ENCODE data around the gene TMPRSS3. TPM values are rescaled to one million over a fixed set of nuclear protein-coding genes. Genes with fewer than 3 reads are reported as not detected.
A peak's percentile ranks its signal among the peaks of the same experiment; 100 is the strongest.

TMPRSS3 gene
- total and polyA plus RNA-seq, 10 donors = 0.22 to 6.0 (median 0.70) TPM; not detected in 1

GRCh38 chr21:42331660-42332059 is 64.2 kb downstream of the TMPRSS3 start:
- TF ChIP-seq POLR2A (IDR thresholded peaks at IDR 0.05) (no peak), CTCF (IDR thresholded peaks at IDR 0.05 in 8 of 11, conservative IDR thresholded peaks at IDR 0.05 in 3 of 11) (no peak), POLR2AphosphoS5 (IDR thresholded peaks at IDR 0.05) (no peak)
- Histone ChIP-seq H3K36me3 (no peaks in the 10 kb centered on the region), H3K4me1 (no peaks in the 10 kb centered on the region), H3K27me3 (replicated peaks in 1 of 7) (peaks cover 0 to 24% (median 4%) of the 10 kb centered on the region in 7 donors), H3K4me3 (no peak overlapping the region), H3K9me3 (peaks cover 0 to 18% (median 14%) of the 10 kb centered on the region in 8 donors), H3K27ac (no peak overlapping the region)
- intact Hi-C loops (cut with DNase I; ENCODE audit: low total_unique reads) = no loop called here
- DNase-seq = no peak

GRCh38 chr21:42330380-42331371 is 65.2 kb downstream of the TMPRSS3 start:
- Histone ChIP-seq H3K27me3 (replicated peaks in 1 of 7) (peaks cover 0 to 24% (median 3%) of the 10 kb centered on the region in 7 donors), H3K27ac (no peak overlapping the region), H3K36me3 (no peaks in the 10 kb centered on the region), H3K4me1 (no peaks in the 10 kb centered on the region), H3K9me3 (peaks cover 0 to 18% (median 14%) of the 10 kb centered on the region in 8 donors), H3K4me3 (no peak overlapping the region)
- intact Hi-C loops (cut with DNase I; ENCODE audit: low total_unique reads) = no loop called here
- WGBS, 5 donors = 86 to 93% (median 88%) methylated on average over 4 of the region's 4 CpGs
- DNase-seq = peak; percentile 8
- TF ChIP-seq POLR2A (IDR thresholded peaks at IDR 0.05) = no peak
- TF ChIP-seq POLR2AphosphoS5 (IDR thresholded peaks at IDR 0.05) = no peak
- TF ChIP-seq CTCF (IDR thresholded peaks at IDR 0.05 in 8 of 11, conservative IDR thresholded peaks at IDR 0.05 in 3 of 11) = no peak

GRCh38 chr21:42324896-42325295 is 71.0 kb downstream of the TMPRSS3 start:
- Histone ChIP-seq H3K27me3 (replicated peaks in 1 of 7) (no peaks in the 10 kb centered on the region), H3K9me3 (peaks cover 0 to 4% (median 0%) of the 10 kb centered on the region in 8 donors), H3K4me1 (peaks cover 1 to 7% (median 4%) of the 10 kb centered on the region in 6 donors), H3K4me3 (no peak overlapping the region), H3K27ac (no peak overlapping the region), H3K36me3 (no peaks in the 10 kb centered on the region)
- no peak for TF ChIP-seq CTCF (IDR thresholded peaks at IDR 0.05 in 8 of 11, conservative IDR thresholded peaks at IDR 0.05 in 3 of 11)
- TF ChIP-seq POLR2AphosphoS5 (IDR thresholded peaks at IDR 0.05) = no peak
- no peak for TF ChIP-seq POLR2A (IDR thresholded peaks at IDR 0.05)
- 78 to 89% (median 85%) methylated on average over 6 of the region's 6 CpGs for WGBS, 5 donors
- intact Hi-C loops (cut with DNase I; ENCODE audit: low total_unique reads) = no loop called here
- no peak for DNase-seq

Small RNA genes lying within 50 kb of the gene (small RNA-seq; reads per million reads assigned to genes)
- 0 reads per million in 4 donors for gene RNU6-1149P

Other genes starting within 250 kb of the TMPRSS3 start
- gene ABCG1, start 176.9 kb downstream of the TMPRSS3 start, total RNA-seq = 100 to 1,000 TPM in 5 of 7 donors, 10 to 100 TPM in 2; 76.7 to 143 (median 103) TPM
- gene ABCG1, start 176.9 kb downstream of the TMPRSS3 start, polyA plus RNA-seq = 10 to 100 TPM; 14.6 to 17.0 (median 15.6) TPM
- 100 to 1,000 TPM in 2 of 7 donors, 10 to 100 TPM in 5; 38.1 to 123 (median 72.9) TPM for gene TFF3, start 80.6 kb downstream of the TMPRSS3 start, total RNA-seq
- 10 to 100 TPM; 28.9 to 77.8 (median 48.3) TPM for gene TFF3, start 80.6 kb downstream of the TMPRSS3 start, polyA plus RNA-seq
- gene TFF2, start 45.1 kb downstream of the TMPRSS3 start, total RNA-seq = not detected
- gene TFF2, start 45.1 kb downstream of the TMPRSS3 start, polyA plus RNA-seq = under 1 TPM in 1 of 3 donors, not detected in 2; 0.14 TPM
- not detected for gene TFF1, start 29.5 kb downstream of the TMPRSS3 start, total RNA-seq
- not detected for gene TFF1, start 29.5 kb downstream of the TMPRSS3 start, polyA plus RNA-seq
- 10 to 100 TPM in 5 of 7 donors, 1 to 10 TPM in 2; 7.2 to 16.3 (median 11.4) TPM for gene UBASH3A, start 7.8 kb upstream of the TMPRSS3 start, total RNA-seq
- gene UBASH3A, start 7.8 kb upstream of the TMPRSS3 start, polyA plus RNA-seq = 1 to 10 TPM; 2.6 to 4.2 (median 3.3) TPM
- gene RSPH1, start 100.2 kb upstream of the TMPRSS3 start, total RNA-seq = under 1 TPM in 2 of 7 donors, not detected in 5; 0.25 to 0.33 TPM
- under 1 TPM; 0.10 to 0.35 (median 0.26) TPM for gene RSPH1, start 100.2 kb upstream of the TMPRSS3 start, polyA plus RNA-seq
- gene SLC37A1, start 117.8 kb upstream of the TMPRSS3 start, total RNA-seq = 10 to 100 TPM; 20.9 to 31.4 (median 24.5) TPM
- 10 to 100 TPM in 1 of 3 donors, 1 to 10 TPM in 2; 6.9 to 12.0 (median 9.5) TPM for gene SLC37A1, start 117.8 kb upstream of the TMPRSS3 start, polyA plus RNA-seq

Data from spleen (tissue), 11 donors.